D721Med (cell line): ENCODE results near the gene SP6.

Experiments
- DNase-seq: peaks from one replicate; pipeline ENCODE4 v3.0.0; 2011; ENCODE audit warnings: low spot score; ENCODE audit not compliant: insufficient read length
- FAIRE-seq: peaks from 2 replicates; lab custom pipeline; 2011; peaks lifted over from hg19 to GRCh38; lab: Jason Lieb, UNC
- CTCF ChIP-seq: IDR thresholded peaks from 2 replicates; pipeline ENCODE4 v1.5.1; 2012; ENCODE audit warnings: mild to moderate bottlenecking, control low read depth; ENCODE audit not compliant: insufficient read depth; ENCODE audit errors: missing control alignments

Gene SP6

DNA sequence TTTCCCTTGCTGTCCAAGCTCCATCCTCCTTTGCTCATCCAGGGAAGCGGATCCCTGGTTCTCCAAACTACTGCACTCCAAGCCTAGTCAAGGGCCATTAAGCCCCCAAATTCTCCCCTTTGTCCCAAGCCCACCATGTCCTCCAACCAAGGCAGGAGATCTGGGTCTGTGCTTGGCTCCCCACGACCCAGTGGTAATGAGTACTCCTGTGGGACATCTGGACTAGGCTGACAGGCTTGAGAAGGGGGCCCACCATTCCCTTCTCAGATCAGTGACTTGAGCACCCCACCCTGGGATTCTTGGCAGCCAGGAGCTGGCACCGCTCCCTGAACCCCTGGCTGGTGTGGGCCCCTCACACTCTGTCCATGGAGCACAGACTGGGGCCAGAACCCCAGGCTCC, 46.5 kb downstream of the SP6 start:
- TF ChIP-seq CTCF, result no peak
- no peak for FAIRE-seq
- no peak for DNase-seq

- no peak for DNase-seq
Measured at GRCh38 chr17:47803751-47804150, 47.2 kb downstream of the SP6 start.

GRCh38 chr17:47803201-47803600, 47.8 kb downstream of the SP6 start:
- TF ChIP-seq CTCF, result no peak
- DNase-seq (no peak), FAIRE-seq (no peak)

More at GRCh38 chr17:47803751-47804150, 47.2 kb downstream of the SP6 start:
- FAIRE-seq, result no peak
- no peak for TF ChIP-seq CTCF

GRCh38 chr17:47802341-47803022, 48.5 kb downstream of the SP6 start:
- peak; percentile 80 for DNase-seq
- TF ChIP-seq CTCF, result peak; percentile 75
- no peak for FAIRE-seq

GRCh38 chr17:47801906-47802305, 49.1 kb downstream of the SP6 start:
- no peak for FAIRE-seq
- DNase-seq, result no peak
- TF ChIP-seq CTCF, result no peak

- no peak for TF ChIP-seq CTCF
- no peak for FAIRE-seq
- DNase-seq, result no peak
Measured at GRCh38 chr17:47801176-47801765, 49.7 kb downstream of the SP6 start.

DNA sequence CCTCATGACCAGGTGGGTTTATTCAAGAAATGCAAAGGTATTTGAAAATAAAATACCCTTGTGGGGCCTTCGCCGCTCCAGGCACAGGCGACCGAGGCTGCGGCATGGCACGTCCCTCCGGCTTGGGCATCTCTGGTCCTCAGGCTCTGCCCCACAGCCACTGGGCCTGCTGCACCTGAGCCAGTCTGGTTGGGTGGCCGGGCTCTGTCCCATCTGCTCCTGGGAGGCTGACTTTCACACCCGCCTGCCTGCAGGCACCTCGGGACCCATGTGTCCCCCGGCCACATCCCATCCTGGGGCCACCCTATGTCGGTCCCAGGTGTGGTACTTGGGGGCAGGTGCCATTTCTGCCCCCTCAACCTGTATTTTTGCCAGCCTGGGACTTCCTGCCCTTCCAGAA, 50.3 kb downstream of the SP6 start:
- DNase-seq (no peak), FAIRE-seq (no peak)
- no peak for TF ChIP-seq CTCF
